ENCODE results near the gene TGIF2LY. TPM values are rescaled to one million over a fixed set of nuclear protein-coding genes. Genes with fewer than 3 reads are reported as not detected.
"Not testable (repeated sequence)": the region's sequence is repeated elsewhere in the genome, so short reads cannot be mapped to it uniquely, and the experiment has no call there.

Gene TGIF2LY
- total RNA-seq: not detected

DNA sequence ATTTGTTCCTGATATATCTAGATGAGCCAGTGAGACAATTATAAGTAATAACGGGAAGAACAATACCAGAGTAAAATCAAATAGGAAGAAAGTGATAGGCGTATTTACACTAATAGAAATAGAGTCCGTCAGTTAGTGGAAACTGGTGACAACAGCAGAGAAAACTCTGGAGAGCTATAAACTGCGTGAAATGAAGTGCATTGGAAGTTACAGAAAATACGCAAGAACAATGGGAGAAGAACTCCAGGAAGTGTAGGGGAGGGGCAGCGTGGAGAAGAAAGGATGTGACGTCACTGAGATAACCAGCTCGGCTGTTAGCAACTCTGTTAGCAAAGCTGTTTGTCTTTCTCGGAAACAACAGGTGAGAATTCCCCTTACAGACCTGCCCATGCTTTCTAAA is at the start of gene TGIF2LY:
TGIF2LY (plus strand) TSS at position 301 of the 400 bp plus-strand sequence. CDS start 178 bp downstream, outside the sequence.
- not testable (repeated sequence) for H3K27me3 ChIP-seq, H3K4me1 ChIP-seq, H3K9me3 ChIP-seq, DNase-seq, H3K4me3 ChIP-seq, H3K27ac ChIP-seq, H3K36me3 ChIP-seq

Small RNA genes within 50 kb of the gene (small RNA-seq; reads per million reads assigned to genes)
- gene PRRC2CP1: 0 reads per million in 2 donors
